ENCODE measurements around the gene RSRC2.
"Not testable (repeated sequence)": the region's sequence is repeated elsewhere in the genome, so short reads cannot be mapped to it uniquely, and the experiment has no call there.

DNA sequence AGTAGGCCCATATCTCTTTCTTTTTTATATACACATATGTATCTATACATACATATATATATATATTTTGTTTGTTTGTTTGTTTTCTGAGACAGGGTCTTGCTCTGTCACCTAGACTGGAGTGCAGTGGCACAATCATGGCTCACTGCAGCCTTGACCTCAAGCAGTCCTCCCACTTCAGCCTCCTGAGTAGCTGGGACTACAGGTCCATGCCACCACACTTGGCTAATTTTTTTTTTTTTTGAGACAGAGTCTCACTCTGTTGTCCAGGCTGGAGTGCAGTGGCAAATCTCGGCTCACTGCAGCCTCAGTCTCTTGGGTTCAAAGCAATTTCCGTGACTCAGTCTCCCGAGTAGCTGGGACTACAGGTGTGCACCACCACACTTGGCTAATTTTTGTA is 38.9 kb downstream of the RSRC2 start:
- TF ChIP-seq EZH2 (IDR thresholded peaks at IDR 0.05); YY1 (IDR thresholded peaks at IDR 0.05; ENCODE audit: extremely low read depth, insufficient replicate concordance, low read depth, low read length); CBX3 (IDR thresholded peaks at IDR 0.05; ENCODE audit: low read depth); SRF (IDR thresholded peaks at IDR 0.05; ENCODE audit: low read depth); POLR2AphosphoS5 (IDR thresholded peaks at IDR 0.05; ENCODE audit: low read depth, low read length); RAD21 (IDR thresholded peaks at IDR 0.05; ENCODE audit: low read depth); ZNF274 (IDR thresholded peaks at IDR 0.05; ENCODE audit: low read depth, low read length); TCF7L2 (IDR thresholded peaks at IDR 0.05; ENCODE audit: borderline replicate concordance, extremely low read depth, insufficient read depth, insufficient read length); POLR2A (IDR thresholded peaks at IDR 0.05; ENCODE audit: borderline replicate concordance, extremely low read depth, insufficient read depth, insufficient read length): not testable (repeated sequence)
- TF ChIP-seq, protein P1, sequence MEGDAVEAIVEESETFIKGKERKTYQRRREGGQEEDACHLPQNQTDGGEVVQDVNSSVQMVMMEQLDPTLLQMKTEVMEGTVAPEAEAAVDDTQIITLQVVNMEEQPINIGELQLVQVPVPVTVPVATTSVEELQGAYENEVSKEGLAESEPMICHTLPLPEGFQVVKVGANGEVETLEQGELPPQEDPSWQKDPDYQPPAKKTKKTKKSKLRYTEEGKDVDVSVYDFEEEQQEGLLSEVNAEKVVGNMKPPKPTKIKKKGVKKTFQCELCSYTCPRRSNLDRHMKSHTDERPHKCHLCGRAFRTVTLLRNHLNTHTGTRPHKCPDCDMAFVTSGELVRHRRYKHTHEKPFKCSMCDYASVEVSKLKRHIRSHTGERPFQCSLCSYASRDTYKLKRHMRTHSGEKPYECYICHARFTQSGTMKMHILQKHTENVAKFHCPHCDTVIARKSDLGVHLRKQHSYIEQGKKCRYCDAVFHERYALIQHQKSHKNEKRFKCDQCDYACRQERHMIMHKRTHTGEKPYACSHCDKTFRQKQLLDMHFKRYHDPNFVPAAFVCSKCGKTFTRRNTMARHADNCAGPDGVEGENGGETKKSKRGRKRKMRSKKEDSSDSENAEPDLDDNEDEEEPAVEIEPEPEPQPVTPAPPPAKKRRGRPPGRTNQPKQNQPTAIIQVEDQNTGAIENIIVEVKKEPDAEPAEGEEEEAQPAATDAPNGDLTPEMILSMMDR (IDR thresholded peaks at IDR 0.05 in 2 of 3, conservative IDR thresholded peaks at IDR 0.05 in 1 of 3; ENCODE audit: borderline replicate concordance in 1 of 3, insufficient read depth in 1 of 3, low read depth in 2 of 3, low read length in 2 of 3): not testable (repeated sequence)
- TF ChIP-seq, protein P2, sequence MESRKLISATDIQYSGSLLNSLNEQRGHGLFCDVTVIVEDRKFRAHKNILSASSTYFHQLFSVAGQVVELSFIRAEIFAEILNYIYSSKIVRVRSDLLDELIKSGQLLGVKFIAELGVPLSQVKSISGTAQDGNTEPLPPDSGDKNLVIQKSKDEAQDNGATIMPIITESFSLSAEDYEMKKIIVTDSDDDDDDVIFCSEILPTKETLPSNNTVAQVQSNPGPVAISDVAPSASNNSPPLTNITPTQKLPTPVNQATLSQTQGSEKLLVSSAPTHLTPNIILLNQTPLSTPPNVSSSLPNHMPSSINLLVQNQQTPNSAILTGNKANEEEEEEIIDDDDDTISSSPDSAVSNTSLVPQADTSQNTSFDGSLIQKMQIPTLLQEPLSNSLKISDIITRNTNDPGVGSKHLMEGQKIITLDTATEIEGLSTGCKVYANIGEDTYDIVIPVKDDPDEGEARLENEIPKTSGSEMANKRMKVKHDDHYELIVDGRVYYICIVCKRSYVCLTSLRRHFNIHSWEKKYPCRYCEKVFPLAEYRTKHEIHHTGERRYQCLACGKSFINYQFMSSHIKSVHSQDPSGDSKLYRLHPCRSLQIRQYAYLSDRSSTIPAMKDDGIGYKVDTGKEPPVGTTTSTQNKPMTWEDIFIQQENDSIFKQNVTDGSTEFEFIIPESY (IDR thresholded peaks at IDR 0.05; ENCODE audit: extremely low read depth, insufficient replicate concordance, low read length): not testable (repeated sequence)
- TF ChIP-seq, protein P3, sequence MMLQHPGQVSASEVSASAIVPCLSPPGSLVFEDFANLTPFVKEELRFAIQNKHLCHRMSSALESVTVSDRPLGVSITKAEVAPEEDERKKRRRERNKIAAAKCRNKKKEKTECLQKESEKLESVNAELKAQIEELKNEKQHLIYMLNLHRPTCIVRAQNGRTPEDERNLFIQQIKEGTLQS (IDR thresholded peaks at IDR 0.05): not testable (repeated sequence)
